ENCODE measurements around the gene INTS14. TPM values are rescaled to one million over a fixed set of nuclear protein-coding genes. Genes with fewer than 3 reads are reported as not detected.
"Not testable (repeated sequence)": the region's sequence is repeated elsewhere in the genome, so short reads cannot be mapped to it uniquely, and the experiment has no call there.

INTS14 gene
- total RNA-seq, 4 donors from 2014 or later, result 15.9 to 48.2 (median 28.5) TPM

DNA sequence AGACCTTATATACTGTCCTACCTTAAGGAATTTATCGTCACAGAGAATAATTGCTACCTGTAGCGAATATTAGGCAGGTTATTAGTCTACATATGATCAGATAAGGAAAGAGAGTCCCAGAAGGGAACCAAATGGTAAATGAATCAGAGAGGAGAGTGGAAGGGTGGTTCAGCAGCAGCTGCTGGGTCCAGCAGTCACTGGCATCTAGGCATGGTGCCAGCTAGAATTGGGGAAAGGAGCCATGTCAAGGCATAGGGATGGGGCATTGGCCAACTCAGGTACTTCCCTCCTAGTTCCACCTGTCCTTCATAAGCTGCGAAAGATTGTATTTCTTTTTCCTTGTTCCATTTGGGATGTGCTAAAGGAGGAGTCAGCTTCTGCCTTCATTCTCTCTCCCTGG, 57.2 kb downstream of the INTS14 start:
- no peak for DNase-seq
- Histone ChIP-seq H3K4me3 (no peak overlapping the region), H3K27ac (no peak overlapping the region), H3K9me3 (no peaks in the 10 kb centered on the region), H3K36me3 (no peaks in the 10 kb centered on the region), H3K4me1 (no peaks in the 10 kb centered on the region), H3K27me3 (no peaks in the 10 kb centered on the region)
- intact Hi-C loops (cut with DNase I; ENCODE audit: low total_unique reads), result no loop called here
- TF ChIP-seq POLR2A (IDR thresholded peaks at IDR 0.05), result no peak
- TF ChIP-seq, protein P1, sequence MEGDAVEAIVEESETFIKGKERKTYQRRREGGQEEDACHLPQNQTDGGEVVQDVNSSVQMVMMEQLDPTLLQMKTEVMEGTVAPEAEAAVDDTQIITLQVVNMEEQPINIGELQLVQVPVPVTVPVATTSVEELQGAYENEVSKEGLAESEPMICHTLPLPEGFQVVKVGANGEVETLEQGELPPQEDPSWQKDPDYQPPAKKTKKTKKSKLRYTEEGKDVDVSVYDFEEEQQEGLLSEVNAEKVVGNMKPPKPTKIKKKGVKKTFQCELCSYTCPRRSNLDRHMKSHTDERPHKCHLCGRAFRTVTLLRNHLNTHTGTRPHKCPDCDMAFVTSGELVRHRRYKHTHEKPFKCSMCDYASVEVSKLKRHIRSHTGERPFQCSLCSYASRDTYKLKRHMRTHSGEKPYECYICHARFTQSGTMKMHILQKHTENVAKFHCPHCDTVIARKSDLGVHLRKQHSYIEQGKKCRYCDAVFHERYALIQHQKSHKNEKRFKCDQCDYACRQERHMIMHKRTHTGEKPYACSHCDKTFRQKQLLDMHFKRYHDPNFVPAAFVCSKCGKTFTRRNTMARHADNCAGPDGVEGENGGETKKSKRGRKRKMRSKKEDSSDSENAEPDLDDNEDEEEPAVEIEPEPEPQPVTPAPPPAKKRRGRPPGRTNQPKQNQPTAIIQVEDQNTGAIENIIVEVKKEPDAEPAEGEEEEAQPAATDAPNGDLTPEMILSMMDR (IDR thresholded peaks at IDR 0.05), result no peak

DNA sequence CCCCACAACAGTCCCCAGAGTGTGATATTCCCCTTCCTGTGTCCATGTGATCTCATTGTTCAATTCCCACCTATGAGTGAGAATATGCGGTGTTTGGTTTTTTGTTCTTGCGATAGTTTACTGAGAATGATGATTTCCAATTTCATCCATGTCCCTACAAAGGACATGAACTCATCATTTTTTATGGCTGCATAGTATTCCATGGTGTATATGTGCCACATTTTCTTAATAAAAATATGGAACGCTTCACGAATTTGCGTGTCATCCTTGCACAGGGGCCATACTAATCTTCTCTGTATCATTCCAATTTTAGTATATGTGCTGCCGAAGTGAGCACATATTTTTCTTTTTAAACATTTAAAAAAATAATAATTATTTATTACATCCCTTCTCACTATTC, 58.1 kb downstream of the INTS14 start:
- H3K27me3 ChIP-seq; intact Hi-C loops (cut with DNase I; ENCODE audit: low total_unique reads); DNase-seq; H3K4me1 ChIP-seq; H3K9me3 ChIP-seq; H3K27ac ChIP-seq; H3K36me3 ChIP-seq; H3K4me3 ChIP-seq: not testable (repeated sequence)

DNA sequence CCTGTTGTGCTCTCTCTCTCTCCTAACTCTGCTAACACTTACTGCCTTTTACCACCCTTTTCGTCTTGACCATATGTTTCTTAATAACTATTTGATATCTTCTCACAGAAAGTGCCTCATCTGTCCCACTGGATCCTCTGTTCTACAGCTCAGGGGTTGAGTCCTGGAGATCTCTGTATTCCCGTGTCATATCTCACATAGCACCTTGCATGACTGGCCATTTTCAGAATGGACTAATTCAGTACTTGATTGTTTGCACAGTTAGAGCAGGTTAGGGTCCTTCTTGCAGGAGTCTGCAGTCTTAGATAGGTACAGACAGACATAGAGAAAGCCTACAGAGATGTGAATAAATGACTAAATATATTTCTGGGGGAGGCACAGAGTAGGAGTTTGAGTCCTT, 59.7 kb downstream of the INTS14 start:
- intact Hi-C loops (cut with DNase I; ENCODE audit: low total_unique reads), result no loop called here
- no peak for DNase-seq
- Histone ChIP-seq H3K36me3 (no peaks in the 10 kb centered on the region), H3K27me3 (no peaks in the 10 kb centered on the region), H3K27ac (no peak overlapping the region), H3K9me3 (no peaks in the 10 kb centered on the region), H3K4me3 (no peak overlapping the region), H3K4me1 (no peaks in the 10 kb centered on the region)
- no peak for TF ChIP-seq POLR2A (IDR thresholded peaks at IDR 0.05)
- TF ChIP-seq, protein P1 (IDR thresholded peaks at IDR 0.05), result no peak

DNA sequence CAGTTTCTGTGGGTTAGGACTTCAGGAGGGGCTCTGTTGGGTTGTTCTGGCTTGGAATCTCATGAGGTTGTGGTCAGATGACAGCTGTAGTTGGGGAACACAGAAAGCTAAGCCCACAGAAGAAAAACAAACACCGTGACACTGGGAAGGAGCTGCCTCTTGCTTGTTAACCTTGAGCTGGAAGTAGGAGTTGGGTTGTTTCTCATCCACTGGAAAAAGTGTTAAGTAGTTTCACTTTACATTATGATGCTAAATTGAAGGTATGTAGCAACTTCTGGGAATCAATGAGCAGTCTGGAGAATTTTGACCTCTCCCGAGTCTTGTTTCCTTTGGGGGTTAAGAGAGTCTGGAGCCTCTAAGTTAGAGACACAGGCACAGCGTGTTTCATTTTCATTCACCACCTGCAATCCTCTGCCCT, 60.2 kb downstream of the INTS14 start:
- H3K27ac ChIP-seq, result no peak overlapping the region
- no peak overlapping the region for H3K4me3 ChIP-seq
- no peaks in the 10 kb centered on the region for H3K9me3 ChIP-seq
- no peak for DNase-seq
- intact Hi-C loops (cut with DNase I; ENCODE audit: low total_unique reads), result no loop called here
- H3K36me3 ChIP-seq, result no peaks in the 10 kb centered on the region
- no peaks in the 10 kb centered on the region for H3K27me3 ChIP-seq
- no peak for TF ChIP-seq POLR2A (IDR thresholded peaks at IDR 0.05)
- TF ChIP-seq, protein P1 (IDR thresholded peaks at IDR 0.05), result no peak
- no peaks in the 10 kb centered on the region for H3K4me1 ChIP-seq

DNA sequence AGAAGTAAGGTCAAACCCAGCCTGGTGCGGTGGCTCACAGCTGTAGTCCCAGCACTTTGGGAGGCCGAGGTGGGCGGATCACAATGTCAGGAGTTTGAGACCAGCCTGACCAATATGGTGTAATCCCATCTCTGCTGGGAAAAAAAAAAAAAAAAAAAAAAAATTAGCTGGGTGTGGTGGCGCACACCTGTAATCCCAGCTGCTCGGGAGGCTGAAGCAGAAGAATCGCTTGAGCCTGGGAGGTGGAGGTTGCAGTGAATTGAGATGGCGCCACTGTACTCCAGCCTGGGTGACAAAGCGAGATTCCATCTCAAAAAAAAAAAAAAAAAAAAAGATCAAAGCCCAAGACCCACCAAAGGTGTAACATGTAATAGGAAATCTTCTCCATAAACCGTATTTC, 61.6 kb downstream of the INTS14 start:
- H3K4me1 ChIP-seq; H3K27ac ChIP-seq; H3K27me3 ChIP-seq; H3K4me3 ChIP-seq; intact Hi-C loops (cut with DNase I; ENCODE audit: low total_unique reads); DNase-seq; H3K9me3 ChIP-seq; H3K36me3 ChIP-seq: not testable (repeated sequence)

DNA sequence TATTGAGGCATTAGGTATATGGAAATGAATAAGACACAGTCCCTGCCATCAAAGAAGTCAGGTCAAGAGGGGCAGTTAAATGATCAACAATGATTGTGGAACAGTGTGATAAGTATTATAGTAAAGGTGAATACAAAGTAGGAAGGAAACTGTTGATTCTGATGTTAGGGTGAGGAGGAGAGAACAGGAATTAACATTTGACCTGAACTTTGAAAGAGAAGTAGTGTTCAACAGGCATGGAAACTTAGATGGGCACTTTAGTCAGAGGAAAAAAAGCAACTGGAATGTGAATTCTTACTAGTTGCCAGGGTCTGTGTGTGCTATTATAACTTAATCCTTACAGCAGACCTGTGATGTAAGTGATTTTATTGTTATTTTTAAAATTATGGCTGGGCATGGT, 63.1 kb downstream of the INTS14 start:
- DNase-seq, result no peak
- Histone ChIP-seq H3K4me3 (no peak overlapping the region), H3K27me3 (no peaks in the 10 kb centered on the region), H3K9me3 (no peaks in the 10 kb centered on the region), H3K4me1 (no peaks in the 10 kb centered on the region), H3K36me3 (no peaks in the 10 kb centered on the region), H3K27ac (no peak overlapping the region)
- intact Hi-C loops (cut with DNase I; ENCODE audit: low total_unique reads), result no loop called here
- TF ChIP-seq, protein P1 (IDR thresholded peaks at IDR 0.05), result no peak
- no peak for TF ChIP-seq POLR2A (IDR thresholded peaks at IDR 0.05)

Measured in uterus (tissue), 4 donors.